Measurements from ENCODE around the gene TLL2. TPM values are rescaled to one million over a fixed set of nuclear protein-coding genes. Genes with fewer than 3 reads are reported as not detected.

Gene TLL2
- total RNA-seq, 1 experiment from 2014 or later: 0.18 TPM

- TF ChIP-seq EZH2phosphoT487 (IDR thresholded peaks at IDR 0.05; ENCODE audit: borderline replicate concordance, low read length) (no peak), EZH2 (IDR thresholded peaks at IDR 0.05; ENCODE audit: low read length, unreplicated experiment) (no peak)
- TF ChIP-seq, protein P1, sequence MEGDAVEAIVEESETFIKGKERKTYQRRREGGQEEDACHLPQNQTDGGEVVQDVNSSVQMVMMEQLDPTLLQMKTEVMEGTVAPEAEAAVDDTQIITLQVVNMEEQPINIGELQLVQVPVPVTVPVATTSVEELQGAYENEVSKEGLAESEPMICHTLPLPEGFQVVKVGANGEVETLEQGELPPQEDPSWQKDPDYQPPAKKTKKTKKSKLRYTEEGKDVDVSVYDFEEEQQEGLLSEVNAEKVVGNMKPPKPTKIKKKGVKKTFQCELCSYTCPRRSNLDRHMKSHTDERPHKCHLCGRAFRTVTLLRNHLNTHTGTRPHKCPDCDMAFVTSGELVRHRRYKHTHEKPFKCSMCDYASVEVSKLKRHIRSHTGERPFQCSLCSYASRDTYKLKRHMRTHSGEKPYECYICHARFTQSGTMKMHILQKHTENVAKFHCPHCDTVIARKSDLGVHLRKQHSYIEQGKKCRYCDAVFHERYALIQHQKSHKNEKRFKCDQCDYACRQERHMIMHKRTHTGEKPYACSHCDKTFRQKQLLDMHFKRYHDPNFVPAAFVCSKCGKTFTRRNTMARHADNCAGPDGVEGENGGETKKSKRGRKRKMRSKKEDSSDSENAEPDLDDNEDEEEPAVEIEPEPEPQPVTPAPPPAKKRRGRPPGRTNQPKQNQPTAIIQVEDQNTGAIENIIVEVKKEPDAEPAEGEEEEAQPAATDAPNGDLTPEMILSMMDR (conservative IDR thresholded peaks at IDR 0.05; ENCODE audit: low read depth, low read length): no peak
- Histone ChIP-seq H3K9ac (ENCODE audit: low read length) (no peak overlapping the region), H3K4me2 (ENCODE audit: low read length) (no peak overlapping the region), H4K20me1 (ENCODE audit: low read length) (no peaks in the 10 kb centered on the region), H3K4me3 (ENCODE audit: low read length) (no peak overlapping the region), H3F3A (ENCODE audit: low read length, unreplicated experiment) (no peaks in the 10 kb centered on the region), H3K27ac (ENCODE audit: low read length) (no peak overlapping the region), H3K79me2 (ENCODE audit: low read length) (no peaks in the 10 kb centered on the region), H3K27me3 (ENCODE audit: low read length) (peaks cover 9% of the 10 kb centered on the region), H3K9me2 (replicated peaks; ENCODE audit: low read length) (no peaks in the 10 kb centered on the region), H3K9me3 (ENCODE audit: low read length) (no peaks in the 10 kb centered on the region), H3K4me1 (ENCODE audit: insufficient read depth, low read length) (no peaks in the 10 kb centered on the region), H2AFZ (ENCODE audit: low read length) (no peak overlapping the region), H3K36me3 (ENCODE audit: low read depth, low read length) (no peaks in the 10 kb centered on the region)
- BruUV-seq (replicated peaks): no TSS peak
- ATAC-seq (no peak), DNase-seq (no peak)
- POLR2A ChIA-PET (ENCODE audit: unreplicated experiment): no interaction called here
- intact Hi-C loops (cut with micrococcal nuclease): no loop called here
- CTCF ChIA-PET: no interaction called here
Observed at GRCh38 chr10:96441322-96441885, 72.3 kb downstream of the TLL2 start.

DNA sequence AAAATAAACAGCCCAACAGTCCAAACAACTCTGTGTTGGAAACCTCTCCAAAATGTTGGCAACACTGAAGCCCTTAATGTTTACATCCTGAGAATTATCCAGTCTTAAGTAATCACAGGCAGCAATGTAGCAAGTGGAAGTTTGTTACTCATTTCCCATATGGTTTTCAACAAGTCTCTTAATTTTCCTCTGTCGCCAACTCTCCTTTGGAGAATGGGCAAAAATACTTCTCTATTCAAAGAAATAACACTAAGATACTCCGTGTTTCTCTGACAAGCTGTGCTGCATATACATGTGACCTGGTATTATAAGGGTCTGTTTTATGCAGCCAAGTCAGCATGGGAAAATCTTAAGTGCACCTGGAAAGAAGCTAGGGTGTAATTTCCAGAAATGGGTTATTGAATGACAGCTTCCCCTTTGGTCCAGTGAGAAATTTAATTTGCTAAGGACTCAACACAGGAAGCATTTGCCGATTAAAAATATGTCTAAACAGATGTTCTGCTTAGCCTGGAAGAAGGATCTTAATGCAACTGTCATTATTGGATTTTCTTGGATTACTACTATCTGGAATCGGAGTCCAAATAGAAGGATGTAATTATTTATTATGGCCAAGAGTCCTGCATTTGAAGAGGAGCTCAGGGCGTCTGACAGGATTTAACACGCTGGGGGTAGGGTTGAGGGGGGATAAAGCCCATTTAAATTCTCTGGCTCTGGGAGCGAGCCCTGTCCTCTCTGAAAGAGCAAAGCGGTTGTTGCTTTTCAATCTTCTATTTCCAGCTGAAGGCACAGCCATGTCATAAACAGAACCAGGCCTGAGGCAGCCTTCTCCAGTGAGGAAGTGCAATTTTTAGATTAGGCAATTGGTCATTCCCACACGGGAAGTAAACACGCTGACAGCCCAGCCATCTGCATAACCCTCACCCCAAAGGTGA lies 73.1 kb downstream of the TLL2 start:
- H3K9ac ChIP-seq (ENCODE audit: low read length): no peak overlapping the region
- no peak for TF ChIP-seq EZH2phosphoT487 (IDR thresholded peaks at IDR 0.05; ENCODE audit: borderline replicate concordance, low read length)
- TF ChIP-seq EZH2 (IDR thresholded peaks at IDR 0.05; ENCODE audit: low read length, unreplicated experiment): no peak
- TF ChIP-seq, protein P1 (conservative IDR thresholded peaks at IDR 0.05; ENCODE audit: low read depth, low read length): no peak
- DNase-seq: no peak

GRCh38 chr10:96439725-96440124 lies 74.0 kb downstream of the TLL2 start:
- CTCF ChIA-PET: no interaction called here
- no peaks in the 10 kb centered on the region for H3F3A ChIP-seq (ENCODE audit: low read length, unreplicated experiment)
- no peak overlapping the region for H3K4me3 ChIP-seq (ENCODE audit: low read length)
- BruUV-seq (replicated peaks): no TSS peak
- no peaks in the 10 kb centered on the region for H3K4me1 ChIP-seq (ENCODE audit: insufficient read depth, low read length)
- H3K9me3 ChIP-seq (ENCODE audit: low read length): no peaks in the 10 kb centered on the region
- intact Hi-C loops (cut with micrococcal nuclease): no loop called here
- no peak overlapping the region for H3K9ac ChIP-seq (ENCODE audit: low read length)
- no peaks in the 10 kb centered on the region for H3K9me2 ChIP-seq (replicated peaks; ENCODE audit: low read length)
- POLR2A ChIA-PET (ENCODE audit: unreplicated experiment): no interaction called here
- no peaks in the 10 kb centered on the region for H3K36me3 ChIP-seq (ENCODE audit: low read depth, low read length)
- H3K79me2 ChIP-seq (ENCODE audit: low read length): no peaks in the 10 kb centered on the region
- no peak for ATAC-seq
- H3K27ac ChIP-seq (ENCODE audit: low read length): no peak overlapping the region
- no peak for DNase-seq
- H3K27me3 ChIP-seq (ENCODE audit: low read length): peaks cover 9% of the 10 kb centered on the region
- TF ChIP-seq EZH2phosphoT487 (IDR thresholded peaks at IDR 0.05; ENCODE audit: borderline replicate concordance, low read length) (no peak), EZH2 (IDR thresholded peaks at IDR 0.05; ENCODE audit: low read length, unreplicated experiment) (no peak)
- TF ChIP-seq, protein P1 (conservative IDR thresholded peaks at IDR 0.05; ENCODE audit: low read depth, low read length): no peak
- no peaks in the 10 kb centered on the region for H4K20me1 ChIP-seq (ENCODE audit: low read length)
- no peak overlapping the region for H3K4me2 ChIP-seq (ENCODE audit: low read length)
- no peak overlapping the region for H2AFZ ChIP-seq (ENCODE audit: low read length)

More for the DNA sequence above, 73.1 kb downstream of the TLL2 start:
- intact Hi-C loops (cut with micrococcal nuclease): no loop called here
- no peaks in the 10 kb centered on the region for H3K79me2 ChIP-seq (ENCODE audit: low read length)
- ChIA-PET CTCF (no interaction called here), POLR2A (ENCODE audit: unreplicated experiment) (no interaction called here)
- BruUV-seq (replicated peaks): no TSS peak
- H4K20me1 ChIP-seq (ENCODE audit: low read length): no peaks in the 10 kb centered on the region
- H3K4me3 ChIP-seq (ENCODE audit: low read length): no peak overlapping the region
- H3K27me3 ChIP-seq (ENCODE audit: low read length): peaks cover 9% of the 10 kb centered on the region
- no peak overlapping the region for H3K4me2 ChIP-seq (ENCODE audit: low read length)
- no peaks in the 10 kb centered on the region for H3K9me2 ChIP-seq (replicated peaks; ENCODE audit: low read length)
- ATAC-seq: no peak
- no peaks in the 10 kb centered on the region for H3K36me3 ChIP-seq (ENCODE audit: low read depth, low read length)
- no peaks in the 10 kb centered on the region for H3K4me1 ChIP-seq (ENCODE audit: insufficient read depth, low read length)
- no peak overlapping the region for H2AFZ ChIP-seq (ENCODE audit: low read length)
- H3K27ac ChIP-seq (ENCODE audit: low read length): no peak overlapping the region
- no peaks in the 10 kb centered on the region for H3K9me3 ChIP-seq (ENCODE audit: low read length)
- no peaks in the 10 kb centered on the region for H3F3A ChIP-seq (ENCODE audit: low read length, unreplicated experiment)
